ENCODE results near the gene KLHL35.

GRCh38 chr11:75450236-75450635 is 17.2 kb upstream of the KLHL35 start:
- TF ChIP-seq CTCF (IDR thresholded peaks at IDR 0.05; ENCODE audit: insufficient read depth, low read length, poor library complexity, severe bottlenecking) (no peak), EZH2phosphoT487 (conservative IDR thresholded peaks at IDR 0.05; ENCODE audit: low read length) (no peak)

Data from SU-DHL-6 (cell line).